GM18498 (cell line): ENCODE results near the gene PCDHA11.
"Not testable (repeated sequence)": the region's sequence is repeated elsewhere in the genome, so short reads cannot be mapped to it uniquely, and the experiment has no call there.

ENCODE experiments used
- ATAC-seq: cut with Tn5 transposase; IDR thresholded peaks from one replicate; pipeline ENCODE4 v1.9.1; 2021; ENCODE audit warnings: mild to moderate bottlenecking, moderate library complexity; ENCODE audit not compliant: unreplicated experiment

Gene PCDHA11

GRCh38 chr5:140849831-140850634 is 18.7 kb upstream of the PCDHA11 start:
- not testable (repeated sequence) for ATAC-seq

GRCh38 chr5:140855772-140856674 is 12.7 kb upstream of the PCDHA11 start, which contains the start of gene PCDHA10:
PCDHA10 (plus strand) TSS chr5:140855897; CDS start chr5:140856049, 152 bp downstream.
- no peak for ATAC-seq

GRCh38 chr5:140857177-140857986 is 11.4 kb upstream of the PCDHA11 start:
- ATAC-seq, result no peak

- ATAC-seq, result no peak
Observed at GRCh38 chr5:140857987-140858240, 10.8 kb upstream of the PCDHA11 start.

GRCh38 chr5:140862441-140863295 is 6.1 kb upstream of the PCDHA11 start:
- ATAC-seq, result no peak

GRCh38 chr5:140869555-140869886 is 764 bp downstream of the PCDHA11 start:
- no peak for ATAC-seq

GRCh38 chr5:140870221-140871201 is 1.8 kb downstream of the PCDHA11 start:
- no peak for ATAC-seq

GRCh38 chr5:140875085-140876065 is 6.6 kb downstream of the PCDHA11 start, which contains the start of gene PCDHA12:
PCDHA12 (plus strand) TSS chr5:140875308; CDS start chr5:140875473, 165 bp downstream.
- no peak for ATAC-seq

- not testable (repeated sequence) for ATAC-seq
Observed at GRCh38 chr5:140876541-140877261, 7.9 kb downstream of the PCDHA11 start.

- no peak for ATAC-seq
Observed at GRCh38 chr5:140877262-140877581, 8.5 kb downstream of the PCDHA11 start.

- ATAC-seq, result no peak
Observed at GRCh38 chr5:140881889-140882590, 13.3 kb downstream of the PCDHA11 start, which contains the start of gene PCDHA13. PCDHA13 (plus strand) TSS chr5:140882124; CDS start chr5:140882269, 145 bp downstream.

- no peak for ATAC-seq
Observed at GRCh38 chr5:140882591-140882899, 13.8 kb downstream of the PCDHA11 start.

GRCh38 chr5:140883373-140883772 is 14.6 kb downstream of the PCDHA11 start:
- ATAC-seq, result no peak

- ATAC-seq, result no peak
Observed at GRCh38 chr5:140883927-140884697, 15.4 kb downstream of the PCDHA11 start.

- no peak for ATAC-seq
Observed at GRCh38 chr5:140916325-140916724, 47.6 kb downstream of the PCDHA11 start.
